ENCODE results near the gene RAET1L. TPM values are rescaled to one million over a fixed set of nuclear protein-coding genes. Genes with fewer than 3 reads are reported as not detected.

The RAET1L gene
- total RNA-seq, 1 donor from 2014 or later, result not detected

GRCh38 chr6:150037526-150038201 is 12.3 kb upstream of the RAET1L start:
- Mint-ChIP-seq H3K36me3 (ENCODE audit: low read depth, unreplicated experiment) (peaks cover 4% of the 10 kb centered on the region), H3K4me3 (ENCODE audit: unreplicated experiment) (peak overlapping the region; percentile 76), H3K27ac (ENCODE audit: unreplicated experiment) (no peak overlapping the region), H3K9me3 (ENCODE audit: unreplicated experiment) (no peaks in the 10 kb centered on the region), H3K4me1 (ENCODE audit: unreplicated experiment) (peaks cover 18% of the 10 kb centered on the region), H3K27me3 (ENCODE audit: unreplicated experiment) (peaks cover 30% of the 10 kb centered on the region)
- peak; percentile 28 for DNase-seq (ENCODE audit: low spot score)
- TF ChIP-seq CTCF (IDR thresholded peaks at IDR 0.05; ENCODE audit: unreplicated experiment), result no peak

GRCh38 chr6:150036081-150036480 is 10.7 kb upstream of the RAET1L start:
- H3K4me1 Mint-ChIP-seq (ENCODE audit: unreplicated experiment), result peaks cover 18% of the 10 kb centered on the region
- peaks cover 24% of the 10 kb centered on the region for H3K27me3 Mint-ChIP-seq (ENCODE audit: unreplicated experiment)
- DNase-seq (ENCODE audit: low spot score), result no peak
- no peak for TF ChIP-seq CTCF (IDR thresholded peaks at IDR 0.05; ENCODE audit: unreplicated experiment)
- no peaks in the 10 kb centered on the region for H3K36me3 Mint-ChIP-seq (ENCODE audit: low read depth, unreplicated experiment)
- no peaks in the 10 kb centered on the region for H3K9me3 Mint-ChIP-seq (ENCODE audit: unreplicated experiment)
- no peak overlapping the region for H3K27ac Mint-ChIP-seq (ENCODE audit: unreplicated experiment)
- H3K4me3 Mint-ChIP-seq (ENCODE audit: unreplicated experiment), result no peak overlapping the region

- no peak for TF ChIP-seq CTCF (IDR thresholded peaks at IDR 0.05; ENCODE audit: unreplicated experiment)
- Mint-ChIP-seq H3K27ac (ENCODE audit: unreplicated experiment) (no peak overlapping the region), H3K27me3 (ENCODE audit: unreplicated experiment) (peaks cover 21% of the 10 kb centered on the region), H3K4me3 (ENCODE audit: unreplicated experiment) (no peak overlapping the region), H3K36me3 (ENCODE audit: low read depth, unreplicated experiment) (no peaks in the 10 kb centered on the region), H3K9me3 (ENCODE audit: unreplicated experiment) (no peaks in the 10 kb centered on the region), H3K4me1 (ENCODE audit: unreplicated experiment) (peaks cover 11% of the 10 kb centered on the region)
- no peak for DNase-seq (ENCODE audit: low spot score)
Observed at GRCh38 chr6:150033207-150033771, 8.0 kb upstream of the RAET1L start.

GRCh38 chr6:150032598-150032997 is 7.3 kb upstream of the RAET1L start:
- no peak for DNase-seq (ENCODE audit: low spot score)
- no peak overlapping the region for H3K27ac Mint-ChIP-seq (ENCODE audit: unreplicated experiment)
- peaks cover 14% of the 10 kb centered on the region for H3K4me1 Mint-ChIP-seq (ENCODE audit: unreplicated experiment)
- no peaks in the 10 kb centered on the region for H3K9me3 Mint-ChIP-seq (ENCODE audit: unreplicated experiment)
- no peak for TF ChIP-seq CTCF (IDR thresholded peaks at IDR 0.05; ENCODE audit: unreplicated experiment)
- H3K4me3 Mint-ChIP-seq (ENCODE audit: unreplicated experiment), result no peak overlapping the region
- peaks cover 19% of the 10 kb centered on the region for H3K27me3 Mint-ChIP-seq (ENCODE audit: unreplicated experiment)
- no peaks in the 10 kb centered on the region for H3K36me3 Mint-ChIP-seq (ENCODE audit: low read depth, unreplicated experiment)

- Mint-ChIP-seq H3K9me3 (ENCODE audit: unreplicated experiment) (no peaks in the 10 kb centered on the region), H3K27ac (ENCODE audit: unreplicated experiment) (no peak overlapping the region), H3K4me3 (ENCODE audit: unreplicated experiment) (no peak overlapping the region), H3K36me3 (ENCODE audit: low read depth, unreplicated experiment) (no peaks in the 10 kb centered on the region), H3K27me3 (ENCODE audit: unreplicated experiment) (peaks cover 14% of the 10 kb centered on the region), H3K4me1 (ENCODE audit: unreplicated experiment) (peaks cover 9% of the 10 kb centered on the region)
- no peak for TF ChIP-seq CTCF (IDR thresholded peaks at IDR 0.05; ENCODE audit: unreplicated experiment)
- DNase-seq (ENCODE audit: low spot score), result no peak
Observed at GRCh38 chr6:150030611-150031010, 5.3 kb upstream of the RAET1L start.
